RPMI8226 (cell line): Measurements from ENCODE around the gene CBLC.

ENCODE experiments used
- DNase-seq: peaks from one replicate; pipeline ENCODE4 v3.0.0-alpha.2; 2015

Gene CBLC, protein sequence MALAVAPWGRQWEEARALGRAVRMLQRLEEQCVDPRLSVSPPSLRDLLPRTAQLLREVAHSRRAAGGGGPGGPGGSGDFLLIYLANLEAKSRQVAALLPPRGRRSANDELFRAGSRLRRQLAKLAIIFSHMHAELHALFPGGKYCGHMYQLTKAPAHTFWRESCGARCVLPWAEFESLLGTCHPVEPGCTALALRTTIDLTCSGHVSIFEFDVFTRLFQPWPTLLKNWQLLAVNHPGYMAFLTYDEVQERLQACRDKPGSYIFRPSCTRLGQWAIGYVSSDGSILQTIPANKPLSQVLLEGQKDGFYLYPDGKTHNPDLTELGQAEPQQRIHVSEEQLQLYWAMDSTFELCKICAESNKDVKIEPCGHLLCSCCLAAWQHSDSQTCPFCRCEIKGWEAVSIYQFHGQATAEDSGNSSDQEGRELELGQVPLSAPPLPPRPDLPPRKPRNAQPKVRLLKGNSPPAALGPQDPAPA

DNA sequence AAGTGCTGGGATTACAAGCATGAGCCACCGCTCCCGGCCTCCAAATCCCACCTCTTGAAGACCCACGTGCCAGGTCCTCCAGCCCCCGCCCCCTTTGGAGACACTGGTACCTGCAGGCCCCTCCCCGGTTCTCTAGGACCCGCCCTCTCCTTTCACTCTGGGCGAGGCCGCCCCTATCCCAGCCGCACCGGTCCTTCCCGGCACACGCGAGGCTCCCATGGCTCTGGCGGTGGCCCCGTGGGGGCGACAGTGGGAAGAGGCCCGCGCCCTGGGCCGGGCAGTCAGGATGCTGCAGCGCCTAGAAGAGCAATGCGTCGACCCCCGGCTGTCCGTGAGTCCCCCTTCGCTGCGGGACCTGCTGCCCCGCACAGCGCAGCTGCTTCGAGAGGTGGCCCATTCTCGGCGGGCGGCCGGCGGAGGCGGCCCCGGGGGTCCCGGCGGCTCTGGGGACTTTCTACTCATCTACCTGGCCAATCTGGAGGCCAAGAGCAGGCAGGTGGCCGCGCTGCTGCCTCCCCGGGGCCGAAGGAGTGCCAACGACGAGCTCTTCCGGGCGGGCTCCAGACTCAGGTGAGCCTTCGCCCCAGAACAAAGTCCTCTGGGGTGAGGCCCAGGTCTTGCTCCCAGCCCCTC lies at the start of gene CBLC:
Gene CBLC (plus strand): TSS at position 176 of the 633 bp plus-strand sequence. CDS start 42 bp downstream, at position 218.
- no peak for DNase-seq

DNA sequence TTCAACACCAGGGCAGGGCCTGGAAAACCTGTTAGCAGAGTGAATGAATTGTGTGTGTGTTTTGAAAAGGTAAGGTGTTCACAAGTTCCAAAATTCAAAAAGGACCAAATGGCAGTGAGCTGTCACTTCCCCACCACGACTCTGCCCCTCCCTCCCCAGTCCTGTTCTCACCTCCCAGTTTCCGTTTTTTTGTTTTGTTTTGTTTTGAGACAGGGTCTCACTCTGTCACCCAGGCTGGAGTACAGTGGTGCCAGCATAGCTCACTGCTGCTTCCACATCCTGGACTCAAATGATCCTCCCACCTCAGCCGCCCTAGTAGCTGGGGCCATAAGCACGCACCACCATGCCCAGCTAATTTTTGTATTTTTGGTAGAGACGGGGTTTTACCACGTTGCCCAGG lies 49.5 kb upstream of the CBLC start:
- no peak for DNase-seq

DNA sequence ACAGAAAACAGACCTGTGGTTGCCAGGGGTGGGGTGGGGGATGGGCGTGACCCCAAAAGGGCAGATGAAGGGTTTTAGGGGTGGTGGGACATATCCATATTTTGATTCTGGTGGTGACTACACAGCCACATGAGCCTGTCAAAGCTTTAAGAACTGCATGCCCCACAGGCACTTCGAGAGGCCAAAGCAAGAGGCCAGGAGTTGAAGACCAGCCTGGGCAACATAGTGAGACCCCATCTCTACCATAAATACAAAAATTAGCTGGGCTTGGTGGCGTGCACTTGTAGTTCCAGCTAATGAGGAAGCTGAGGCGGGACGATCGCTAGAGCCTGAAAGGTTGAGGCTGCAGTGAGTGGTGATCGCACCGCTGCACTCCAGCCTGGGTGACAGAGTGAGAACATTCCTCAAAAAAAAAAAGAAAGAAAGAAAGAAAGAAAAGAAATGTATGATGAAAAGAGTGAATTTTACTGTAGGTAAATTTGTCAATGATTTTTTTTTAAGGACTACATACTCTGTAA lies 48.1 kb upstream of the CBLC start:
- DNase-seq, result no peak

DNA sequence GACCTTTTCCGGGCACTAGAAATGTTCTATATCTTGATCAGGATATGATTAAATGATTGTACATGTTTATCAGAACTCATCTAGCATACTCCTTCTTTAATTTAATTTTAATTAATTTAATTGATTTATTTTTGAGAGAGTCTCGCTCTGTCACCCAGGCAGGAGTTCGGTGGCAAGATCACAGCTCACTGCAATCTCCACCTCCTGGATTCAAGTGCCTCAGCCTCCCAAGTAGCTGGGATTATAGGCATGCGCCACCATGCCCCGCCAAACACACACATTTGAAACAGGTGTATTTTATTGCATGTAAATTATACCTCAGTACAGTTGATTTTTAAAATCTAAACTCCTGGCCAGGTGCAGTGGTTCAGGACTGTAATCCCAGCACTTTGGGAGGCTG lies 46.6 kb upstream of the CBLC start:
- DNase-seq, result no peak

DNA sequence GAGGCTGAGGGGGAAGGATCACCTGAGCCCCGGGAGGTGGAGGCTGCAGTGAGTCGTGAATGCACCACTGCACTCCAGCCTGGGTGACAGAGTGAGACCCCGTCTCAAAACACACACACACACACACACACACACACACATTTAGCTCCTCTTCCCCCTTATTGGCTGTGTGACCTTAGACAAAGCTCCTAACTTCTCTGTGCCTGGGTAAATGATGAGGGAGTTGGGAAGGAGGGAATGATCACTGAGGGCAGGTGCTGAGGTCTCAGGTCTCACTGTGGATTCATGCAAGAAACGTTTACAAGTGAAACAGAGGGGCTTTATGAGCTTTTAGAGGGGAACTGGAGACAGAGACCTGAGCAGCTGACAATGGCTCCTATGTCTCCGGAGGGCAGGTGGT lies 46.1 kb upstream of the CBLC start:
- DNase-seq, result no peak

DNA sequence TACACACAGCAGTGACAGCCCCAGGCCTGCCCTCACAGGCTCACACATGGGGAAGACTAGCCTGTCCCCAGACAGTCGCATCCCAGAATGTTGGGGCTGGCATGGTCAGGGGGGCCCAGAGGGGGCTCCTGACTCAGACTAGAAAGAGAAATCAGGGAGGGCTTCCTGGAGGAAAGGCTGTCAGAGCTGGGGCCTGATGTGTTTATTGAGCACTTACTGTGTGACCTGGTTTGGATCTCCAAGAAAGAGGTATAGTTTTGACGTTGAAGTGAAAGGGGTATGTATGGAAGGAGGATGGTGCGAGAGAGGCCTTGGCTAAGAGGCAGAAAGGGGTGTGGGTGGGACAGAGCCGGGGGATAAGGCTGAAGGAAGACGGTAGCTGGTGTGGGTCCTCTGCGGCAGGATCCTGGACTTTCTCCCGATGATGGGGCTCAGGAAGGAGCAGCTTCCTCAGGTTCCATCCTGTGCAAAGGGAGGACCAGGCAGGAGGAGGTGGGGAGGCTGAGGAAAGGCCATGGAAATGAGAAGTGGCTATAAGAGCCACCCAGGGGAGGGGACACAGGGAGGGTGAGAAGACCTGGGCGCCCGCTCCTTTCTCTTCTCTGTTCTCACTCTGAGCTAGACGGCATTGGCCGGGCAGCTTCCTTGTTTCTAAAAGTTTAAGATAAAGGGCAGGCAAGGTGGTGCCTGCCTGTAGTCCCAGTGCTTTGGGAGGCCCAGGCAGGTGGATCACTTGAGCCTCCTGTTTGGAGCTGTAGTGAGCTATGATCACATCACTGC lies 45.3 kb upstream of the CBLC start:
- no peak for DNase-seq

DNA sequence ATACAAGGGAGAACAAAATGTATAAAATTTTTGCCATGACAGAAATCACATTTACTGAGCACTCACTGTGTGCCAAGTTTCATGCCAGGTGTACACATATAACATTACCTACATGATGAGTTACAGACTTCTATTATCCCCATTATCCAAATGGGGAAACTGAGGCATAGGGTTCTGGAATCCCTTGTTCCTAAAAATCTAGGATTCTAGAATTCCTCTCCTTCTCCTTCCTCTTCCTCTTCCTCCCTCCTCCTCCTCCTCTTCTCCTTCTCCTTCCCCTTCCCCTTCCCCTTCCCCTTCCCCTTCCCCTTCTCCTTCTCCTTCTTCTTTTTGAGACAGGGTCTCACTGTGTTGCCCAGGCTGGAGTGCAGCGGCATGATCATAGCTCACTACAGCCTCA lies 43.3 kb upstream of the CBLC start:
- no peak for DNase-seq

DNA sequence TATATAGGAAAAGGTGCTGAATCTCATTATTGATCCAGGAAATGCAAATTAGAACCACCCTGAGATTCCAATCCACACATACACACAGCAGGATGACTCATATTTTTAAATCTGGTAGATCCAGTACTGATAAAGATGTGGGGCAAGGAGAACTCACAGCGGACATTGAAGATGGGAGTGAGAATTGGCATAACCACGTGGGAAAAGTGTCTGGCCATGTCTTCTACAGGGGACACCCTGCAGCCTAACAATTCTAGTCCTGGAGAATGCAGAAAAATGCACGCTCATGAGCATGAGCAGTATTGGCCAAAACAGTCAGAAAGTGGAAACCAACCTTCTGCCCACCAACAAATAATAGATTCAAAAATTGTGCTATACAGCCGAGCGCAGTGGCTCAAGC lies 42.7 kb upstream of the CBLC start:
- no peak for DNase-seq

DNA sequence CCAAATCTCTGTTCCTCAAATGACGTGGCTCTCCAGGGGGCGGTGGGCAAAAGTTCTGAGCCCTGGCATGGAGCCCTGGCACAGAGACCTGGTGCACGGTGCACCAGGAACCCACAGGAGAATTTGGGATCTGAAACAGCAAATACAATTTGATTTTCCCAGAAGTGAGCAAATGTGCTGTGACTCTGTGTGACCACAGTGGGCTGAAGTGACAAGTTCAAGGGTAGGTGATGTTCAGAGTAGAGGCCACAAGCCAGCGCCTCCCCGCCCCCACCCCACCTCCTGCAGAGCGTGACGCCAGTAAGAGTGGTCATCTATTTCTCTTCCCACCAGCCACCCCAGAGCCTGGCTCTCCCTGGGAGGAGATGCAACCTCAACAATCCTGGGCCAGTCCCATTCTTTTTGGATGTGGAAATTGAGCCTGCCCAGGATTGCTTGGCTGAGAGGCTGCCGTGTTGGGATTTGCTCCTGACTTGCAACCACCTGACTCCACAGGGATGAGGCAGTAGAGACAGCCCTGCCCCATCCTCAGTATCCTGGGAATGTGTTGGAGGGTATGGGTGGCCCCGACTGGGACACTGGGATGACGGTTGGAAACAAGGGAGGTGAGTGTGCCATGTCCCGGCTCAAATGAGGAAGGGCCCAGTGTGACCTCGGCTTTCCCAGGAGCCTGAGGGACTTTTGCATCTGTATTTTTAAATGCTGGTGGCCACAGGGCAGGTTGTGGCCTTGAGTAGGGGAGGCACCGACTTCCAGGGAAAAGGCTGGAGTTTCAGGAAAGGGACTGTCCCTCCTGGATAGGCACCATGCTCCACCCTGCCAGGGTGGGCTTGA lies 40.2 kb upstream of the CBLC start:
- no peak for DNase-seq

DNA sequence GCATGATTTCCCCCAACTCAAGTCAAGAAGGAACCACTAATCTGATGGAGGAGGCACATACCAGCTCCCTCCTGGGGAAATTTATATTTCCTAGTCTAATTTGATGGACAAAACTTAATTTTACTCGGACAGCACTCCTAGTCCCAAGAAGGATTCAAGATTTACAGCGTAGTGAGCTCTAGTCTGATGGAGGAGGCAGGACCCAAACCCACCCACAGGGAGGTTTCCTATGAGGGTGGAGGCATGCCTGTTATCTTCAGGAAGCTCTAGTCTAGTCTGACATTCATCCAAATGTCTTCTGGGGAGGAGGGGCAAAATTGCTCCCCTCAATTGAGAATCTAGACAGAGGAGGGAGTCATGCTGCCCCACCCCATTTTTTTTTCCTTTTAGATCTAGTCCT lies 39.6 kb upstream of the CBLC start:
- DNase-seq, result no peak

DNA sequence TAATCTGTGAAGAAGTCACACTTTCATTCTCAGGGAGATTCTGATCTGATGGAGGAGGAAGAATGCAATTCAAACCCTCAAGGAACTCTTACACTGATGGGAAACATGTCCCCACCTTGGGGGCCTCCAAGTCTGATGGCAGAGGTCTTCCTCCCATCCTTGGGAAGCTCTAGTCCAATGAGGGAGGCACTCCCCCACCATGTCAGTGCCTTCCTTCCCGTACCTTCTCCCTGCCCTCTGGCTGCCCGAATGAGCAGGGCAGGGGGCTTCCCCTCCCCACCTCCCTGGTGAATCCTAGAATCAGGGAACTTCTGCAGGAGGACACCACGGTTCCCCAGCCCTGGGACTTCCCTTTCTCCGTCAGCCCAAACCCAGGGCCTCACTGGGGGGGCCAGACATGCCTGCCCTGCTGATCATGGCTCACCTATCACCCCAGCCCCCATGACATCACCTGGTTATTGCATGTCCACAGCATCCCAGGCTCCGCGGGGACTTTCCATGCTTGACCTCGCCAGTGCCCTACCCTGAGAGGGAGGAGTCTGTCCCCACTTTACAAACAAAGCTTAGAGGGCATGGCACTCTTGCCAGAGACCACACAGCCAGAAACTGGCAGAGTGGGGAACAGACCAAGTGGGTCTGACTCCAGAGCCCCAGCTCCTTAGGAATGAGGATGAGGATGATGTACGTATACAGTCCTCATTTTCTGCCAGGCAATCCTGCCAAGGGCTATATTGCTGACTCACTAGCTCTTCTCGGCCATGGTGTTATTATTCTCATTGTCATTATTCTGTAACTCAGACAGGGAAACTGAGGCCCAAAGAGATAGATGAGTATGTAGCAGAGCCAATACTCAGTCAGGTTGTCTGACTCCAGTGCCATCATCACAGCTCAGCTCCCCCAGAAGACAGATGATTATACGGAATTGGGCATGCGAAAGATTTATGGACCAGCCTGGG lies 38.8 kb upstream of the CBLC start:
- DNase-seq, result peak; percentile 29

DNA sequence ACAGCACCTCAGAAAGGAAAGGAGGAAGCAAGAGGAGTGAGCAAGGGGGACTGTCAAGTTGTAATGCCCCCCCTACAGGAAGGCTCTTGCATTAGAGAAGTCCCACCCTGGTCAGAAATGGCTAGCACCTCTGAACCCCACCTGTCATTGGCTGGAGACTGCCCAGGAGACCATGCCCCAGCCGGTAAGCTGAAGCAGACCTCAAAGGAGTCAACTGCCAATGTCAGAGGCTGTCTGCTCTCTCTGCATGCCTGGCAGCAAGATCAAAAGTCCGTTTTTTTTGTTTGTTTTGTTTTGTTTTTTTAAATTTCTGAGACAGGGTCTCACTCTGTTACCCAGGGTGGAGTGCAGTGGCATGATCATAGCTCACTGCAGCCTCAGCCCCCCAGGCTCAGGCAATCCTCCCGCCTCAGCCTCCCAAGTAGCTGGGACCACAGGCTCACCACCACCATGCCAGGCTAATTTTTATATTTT lies 37.3 kb upstream of the CBLC start:
- DNase-seq, result no peak

DNA sequence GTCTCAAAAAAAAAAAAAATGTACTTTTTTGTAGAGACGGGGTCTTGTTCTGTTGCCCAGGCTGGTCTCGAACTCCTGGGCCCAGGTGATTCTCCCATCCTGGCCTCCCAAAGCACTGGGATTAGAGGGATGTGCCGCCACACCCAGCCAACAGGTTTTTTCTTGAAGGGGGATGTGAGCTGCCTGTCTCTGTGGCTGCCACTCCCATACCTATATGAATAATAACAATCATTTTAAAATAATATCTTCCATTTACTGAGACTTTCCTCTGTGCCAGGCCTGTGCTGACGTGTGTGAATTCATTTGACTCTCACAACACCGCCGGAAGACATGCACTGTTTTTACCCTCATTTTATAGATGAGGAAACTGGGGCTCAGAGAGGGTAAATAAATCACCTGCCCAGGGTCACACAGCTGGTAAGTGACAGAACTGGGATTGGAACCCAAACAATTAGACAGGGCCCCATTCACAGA lies 36.4 kb upstream of the CBLC start:
- no peak for DNase-seq

DNA sequence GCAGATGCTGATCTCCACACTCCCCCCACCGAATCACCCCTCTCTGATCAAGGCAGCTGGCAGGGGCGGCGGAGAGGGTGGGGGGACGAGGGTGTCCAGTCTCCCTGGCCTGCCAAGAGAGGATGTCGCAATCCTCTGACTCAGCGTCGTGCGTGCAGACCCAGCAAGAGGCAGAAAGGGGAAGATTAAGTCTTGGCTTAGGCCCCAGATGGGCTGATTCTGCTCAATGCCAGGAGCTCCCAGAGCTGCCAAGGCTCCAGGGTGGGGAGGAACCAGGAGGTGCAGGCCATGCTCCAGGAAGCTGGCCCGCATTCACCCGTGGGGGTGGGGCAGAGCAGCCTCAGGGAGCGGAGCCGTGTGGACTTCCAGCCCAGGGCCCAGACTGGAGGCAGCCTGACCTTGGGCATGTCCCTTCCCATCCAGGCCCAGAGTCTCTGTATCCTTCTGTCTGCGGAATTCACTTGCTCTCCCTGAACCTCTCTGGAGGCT lies 35.8 kb upstream of the CBLC start:
- DNase-seq, result peak; percentile 84

DNA sequence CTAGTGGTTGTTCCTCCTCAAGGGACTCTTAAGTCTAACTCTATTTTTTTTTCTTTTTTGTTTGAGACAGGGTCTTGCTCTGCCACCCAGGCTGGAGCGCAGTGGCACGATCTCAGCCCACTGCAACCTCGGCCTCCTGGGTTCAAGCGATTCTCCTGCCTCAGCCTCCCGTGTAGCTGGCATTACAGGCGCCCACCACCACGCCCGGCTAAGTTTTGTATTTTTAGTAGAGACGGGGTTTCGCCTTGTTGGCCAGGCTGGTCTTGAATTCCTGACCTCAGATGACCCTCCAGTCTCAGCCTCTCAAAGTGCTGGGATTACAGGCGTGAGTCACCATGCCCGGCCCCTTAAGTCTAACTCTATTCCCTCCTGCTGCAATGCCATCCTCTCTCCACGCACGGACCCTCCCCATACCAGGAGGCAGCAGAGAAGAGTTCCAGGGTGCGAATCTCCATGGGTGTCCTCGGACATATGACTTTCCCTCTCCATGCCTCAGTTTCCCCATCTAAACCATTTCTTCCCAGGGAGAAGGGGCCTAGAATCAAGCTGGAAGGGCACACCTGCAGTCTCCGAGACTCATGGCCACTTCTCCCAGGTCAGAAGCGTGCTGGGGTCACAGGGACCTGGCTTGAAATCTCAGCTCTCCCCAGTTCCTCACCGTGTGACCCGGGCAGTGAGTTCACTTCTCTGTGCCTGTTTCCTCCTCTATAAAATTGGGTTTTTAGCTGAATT lies 35.2 kb upstream of the CBLC start:
- DNase-seq, result no peak

DNA sequence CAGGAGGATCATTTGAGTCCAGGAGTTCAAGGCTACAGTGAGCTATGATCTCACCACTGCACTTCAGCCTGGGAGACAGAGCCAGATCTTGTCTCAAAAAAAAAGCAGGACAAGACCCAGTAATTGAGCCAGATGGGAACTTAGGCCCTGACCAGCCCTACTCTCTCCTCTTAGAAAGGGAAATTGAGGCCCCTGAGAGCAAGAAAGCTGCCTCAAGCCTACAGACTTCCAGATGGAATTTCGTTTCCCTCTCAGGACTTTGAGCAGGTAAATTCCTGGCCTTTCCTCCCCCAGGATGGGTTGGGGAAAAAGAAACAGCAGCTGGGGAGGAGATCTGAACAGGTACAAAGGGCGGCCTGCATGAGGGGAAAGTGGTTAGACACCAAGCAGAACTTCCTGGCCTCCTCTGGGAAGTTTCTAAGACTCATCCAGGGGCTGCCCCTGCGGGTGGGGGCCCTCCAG lies 32.8 kb upstream of the CBLC start:
- no peak for DNase-seq

DNA sequence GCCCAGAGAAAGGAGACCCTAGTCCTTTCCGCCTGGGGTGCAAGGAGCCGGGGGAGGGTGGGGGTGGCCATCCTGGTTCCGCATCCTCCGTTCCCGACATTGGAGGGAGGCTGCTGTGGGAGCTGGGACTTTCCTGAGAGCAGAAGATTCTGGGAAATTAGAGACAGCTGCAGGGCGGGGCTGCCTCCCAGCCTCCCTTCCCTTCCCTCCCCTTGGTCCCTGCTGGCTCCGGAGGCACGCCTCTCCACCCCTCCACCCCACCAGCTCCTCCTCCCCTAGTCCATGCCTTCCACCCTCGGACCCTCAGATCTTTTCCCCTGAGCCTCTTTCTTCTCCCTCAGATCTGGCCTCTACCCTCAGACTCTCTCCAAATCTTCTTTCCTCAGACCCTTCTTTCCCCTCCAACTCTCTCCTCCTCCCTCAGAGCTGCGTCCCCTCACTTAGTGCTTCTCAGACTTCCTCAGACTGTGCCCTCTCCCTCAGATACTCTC lies 32.3 kb upstream of the CBLC start:
- no peak for DNase-seq

DNA sequence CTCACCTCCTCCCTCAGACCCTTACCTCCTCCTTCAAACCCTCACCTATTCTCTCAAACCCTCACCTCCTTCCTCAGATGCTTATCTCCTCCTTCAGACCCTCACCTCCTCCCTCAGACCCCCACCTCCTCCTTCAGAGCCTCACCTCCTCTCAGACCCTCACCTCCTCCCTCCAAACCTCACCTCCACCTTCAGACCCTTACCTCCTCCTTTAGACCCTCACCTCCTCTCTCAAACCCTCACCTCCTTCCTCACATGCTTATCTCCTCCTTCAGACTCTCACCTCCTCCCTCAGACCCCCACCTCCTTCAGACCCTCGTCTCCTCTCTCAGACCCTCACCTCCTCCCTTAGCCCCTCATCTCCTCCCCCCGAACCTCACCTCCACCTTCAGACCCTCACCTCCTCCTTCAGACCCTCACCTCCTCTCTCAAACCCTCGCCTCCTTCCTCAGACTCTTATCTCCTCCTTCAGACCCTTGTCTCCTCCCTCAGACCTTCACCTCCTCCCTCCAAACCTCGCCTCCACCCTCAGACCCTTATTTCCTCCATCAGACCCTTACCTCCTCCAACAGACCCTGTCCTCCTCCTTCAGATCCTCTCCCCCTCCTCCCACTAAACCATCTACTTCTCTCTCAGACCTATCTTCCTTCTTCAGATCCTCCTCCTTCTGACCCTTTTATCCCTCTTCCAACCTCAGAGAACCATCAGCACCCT lies 31.6 kb upstream of the CBLC start:
- DNase-seq, result no peak

DNA sequence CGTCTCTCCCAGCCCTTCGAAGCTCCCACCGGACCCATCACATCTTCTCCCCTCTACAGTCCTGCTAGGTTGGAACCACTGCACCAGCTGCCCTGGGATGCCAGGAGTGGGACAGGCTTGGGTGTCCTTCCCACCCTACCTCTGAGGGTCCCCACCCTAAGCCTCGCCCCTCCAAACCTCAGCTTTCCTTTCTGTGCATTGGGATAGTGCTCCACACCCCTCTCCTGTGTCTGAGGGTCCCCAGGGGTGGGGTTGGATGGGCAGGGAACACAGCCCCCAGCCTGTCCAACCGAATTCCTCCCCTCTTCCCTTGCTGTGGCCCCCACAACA lies 31.1 kb upstream of the CBLC start:
- DNase-seq, result no peak
